ENCODE results near the gene ADAMTS6.

Gene ADAMTS6

GRCh38 chr5:65276178-65276890 lies 205.4 kb downstream of the ADAMTS6 start:
- no peak for DNase-seq

- DNase-seq: no peak
Observed at GRCh38 chr5:65271906-65272305, 209.8 kb downstream of the ADAMTS6 start.

DNA sequence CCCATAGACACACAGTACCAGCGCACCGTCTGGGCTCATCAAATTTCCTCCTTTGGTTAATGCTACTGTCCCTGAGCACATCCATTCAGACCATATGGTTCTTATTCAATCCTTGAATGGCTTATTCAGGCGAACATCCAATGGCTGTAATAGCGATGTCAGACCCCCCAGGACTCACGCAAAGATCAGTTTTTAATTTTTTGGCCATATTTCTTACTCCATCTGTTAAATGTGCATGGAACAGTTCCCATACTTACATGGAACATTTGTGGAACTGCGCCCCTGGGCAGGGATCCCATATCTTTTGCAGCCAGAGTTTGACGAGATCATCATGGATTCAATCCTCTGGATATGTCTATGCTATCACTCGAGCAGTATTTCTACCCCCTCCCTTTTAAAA lies 213.2 kb downstream of the ADAMTS6 start:
- no peak for DNase-seq

- DNase-seq: no peak
Observed at GRCh38 chr5:65264420-65264819, 217.3 kb downstream of the ADAMTS6 start.

GRCh38 chr5:65263321-65263720 lies 218.4 kb downstream of the ADAMTS6 start:
- no peak for DNase-seq

- no peak for DNase-seq
Observed at GRCh38 chr5:65262649-65263059, 219.1 kb downstream of the ADAMTS6 start.

DNA sequence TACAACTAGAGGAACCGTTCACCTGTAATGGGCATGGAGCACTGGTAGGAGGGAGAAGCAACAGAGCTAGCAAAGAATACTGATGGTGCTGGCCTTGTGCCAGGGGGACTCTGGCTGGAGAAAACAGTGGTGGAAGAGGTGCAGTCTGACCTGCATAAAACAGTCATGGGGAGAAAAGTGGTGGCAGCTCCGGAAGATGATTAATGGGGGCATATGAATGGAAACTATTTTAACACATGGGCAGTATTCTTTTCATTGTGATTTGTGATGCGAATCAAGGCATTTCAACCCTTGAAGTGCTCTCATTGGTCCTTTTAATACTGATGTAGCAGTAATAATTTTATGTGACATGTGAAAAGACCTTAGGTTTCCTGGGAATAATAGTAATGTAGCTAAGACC lies 219.6 kb downstream of the ADAMTS6 start:
- no peak for DNase-seq

DNA sequence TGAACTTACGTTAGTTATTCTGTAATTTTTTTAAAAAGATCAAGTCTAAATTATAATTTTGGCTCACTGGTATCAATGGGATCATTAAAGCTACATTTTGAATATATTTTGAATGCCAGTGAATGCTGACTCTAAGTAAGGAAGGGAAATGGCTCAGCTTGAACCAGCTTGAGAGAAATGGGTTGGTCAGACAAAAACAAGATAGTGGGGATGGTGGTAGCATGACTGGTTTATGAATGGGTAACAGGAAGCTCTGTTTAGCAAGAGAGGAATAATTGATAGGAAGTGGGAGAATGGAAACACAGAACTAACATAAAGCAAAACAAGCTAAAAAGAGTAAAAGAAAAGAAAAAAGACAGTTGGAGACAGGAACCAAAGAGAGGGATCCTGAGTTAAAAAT lies 220.2 kb downstream of the ADAMTS6 start:
- DNase-seq: no peak

DNA sequence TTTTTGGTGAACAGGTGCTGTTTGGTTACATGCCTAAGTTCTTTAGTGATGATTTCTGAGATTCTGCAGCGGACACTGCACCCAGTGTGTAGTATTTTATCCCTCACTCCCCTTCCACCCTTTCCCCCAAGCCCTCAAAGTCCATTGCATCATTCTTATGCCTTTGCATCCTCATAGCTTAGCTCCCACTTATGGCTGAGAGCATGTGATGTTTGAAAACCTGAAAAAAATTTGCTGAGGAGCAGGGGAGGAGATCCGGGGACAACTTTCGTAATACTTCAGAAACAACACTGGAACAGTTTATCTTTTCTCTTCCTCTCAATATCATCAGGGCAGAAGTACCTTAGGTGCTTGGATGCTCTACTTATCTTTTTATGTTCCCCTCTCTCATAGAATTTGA lies 226.4 kb downstream of the ADAMTS6 start:
- DNase-seq: no peak

- DNase-seq: no peak
Observed at GRCh38 chr5:65252977-65253376, 228.7 kb downstream of the ADAMTS6 start.

GRCh38 chr5:65248896-65249295 lies 232.8 kb downstream of the ADAMTS6 start:
- no peak for DNase-seq

DNA sequence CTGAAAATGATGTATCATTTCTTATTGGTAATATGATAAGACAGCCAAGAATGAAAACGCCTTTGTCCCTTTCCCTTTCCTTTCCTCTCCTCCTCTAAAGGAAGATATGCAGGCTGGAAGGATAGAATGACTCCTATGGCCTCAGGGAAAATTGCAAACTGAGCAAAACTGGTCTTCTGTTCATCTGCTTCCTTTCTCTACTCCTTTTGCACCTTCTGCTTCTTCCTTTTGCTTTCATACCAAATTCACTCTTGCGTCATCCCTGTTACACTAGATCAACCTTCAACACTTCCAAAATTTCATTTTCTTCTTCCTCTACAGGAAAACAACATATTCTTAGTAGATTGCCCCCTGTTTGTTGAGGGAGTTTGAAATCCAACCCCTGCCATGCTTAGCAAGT lies 234.1 kb downstream of the ADAMTS6 start:
- no peak for DNase-seq

DNA sequence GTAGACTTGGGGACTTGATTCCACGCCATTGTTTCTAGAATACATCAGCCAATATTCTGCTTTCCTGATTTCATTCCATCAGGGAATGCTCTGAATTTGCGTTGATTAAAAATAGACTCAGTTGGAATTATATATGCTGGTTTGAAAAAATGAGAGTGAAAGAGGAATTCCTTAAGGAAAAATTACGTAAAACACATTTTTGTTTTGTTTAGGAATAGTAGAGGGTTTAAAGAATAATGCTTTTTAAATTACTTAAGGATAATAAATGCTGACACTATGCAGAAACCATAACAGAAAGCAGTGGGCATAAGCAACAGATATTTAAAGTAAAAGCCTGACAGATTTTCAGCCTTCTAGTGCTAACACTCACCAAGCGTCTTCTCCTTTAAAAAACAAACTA lies 235.0 kb downstream of the ADAMTS6 start:
- no peak for DNase-seq

DNA sequence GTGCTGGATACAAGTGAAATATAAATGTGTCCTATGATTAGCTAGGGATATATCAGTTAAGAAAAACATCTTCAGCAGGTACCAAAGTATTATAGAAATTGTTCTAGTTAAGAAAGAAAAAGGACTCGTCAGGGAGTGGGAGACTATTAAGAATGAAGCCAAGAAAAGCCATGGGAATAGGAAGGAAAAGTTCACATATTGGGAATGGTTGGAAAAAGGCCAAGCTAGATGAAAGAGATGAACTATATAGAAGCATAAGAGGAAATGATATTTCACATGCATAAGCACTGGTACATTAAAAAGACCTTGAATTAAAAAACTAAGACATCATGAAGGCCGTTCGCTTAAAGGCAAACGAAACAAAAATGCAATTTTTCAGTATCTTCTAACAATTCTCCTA lies 237.7 kb downstream of the ADAMTS6 start:
- DNase-seq: no peak

DNA sequence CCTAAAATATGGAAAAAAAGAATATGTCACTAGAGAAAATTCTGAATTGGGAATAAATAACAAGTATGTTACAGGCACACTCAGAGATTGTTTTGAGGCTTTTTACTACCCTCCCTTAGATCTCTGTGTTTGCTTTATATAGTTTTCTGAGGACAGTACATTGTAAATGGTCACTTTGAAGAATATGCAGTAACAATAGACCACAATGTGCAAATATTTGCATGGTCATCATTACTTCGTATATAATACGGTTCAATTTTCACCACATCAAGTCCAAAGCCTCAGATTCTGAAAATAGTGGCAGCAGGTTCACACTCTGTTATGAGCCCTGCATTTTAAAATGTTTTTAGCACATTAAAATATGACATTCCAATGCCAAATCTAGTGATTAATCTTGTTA lies 238.6 kb downstream of the ADAMTS6 start:
- no peak for DNase-seq

GRCh38 chr5:65229841-65230240 lies 251.9 kb downstream of the ADAMTS6 start:
- no peak for DNase-seq

DNA sequence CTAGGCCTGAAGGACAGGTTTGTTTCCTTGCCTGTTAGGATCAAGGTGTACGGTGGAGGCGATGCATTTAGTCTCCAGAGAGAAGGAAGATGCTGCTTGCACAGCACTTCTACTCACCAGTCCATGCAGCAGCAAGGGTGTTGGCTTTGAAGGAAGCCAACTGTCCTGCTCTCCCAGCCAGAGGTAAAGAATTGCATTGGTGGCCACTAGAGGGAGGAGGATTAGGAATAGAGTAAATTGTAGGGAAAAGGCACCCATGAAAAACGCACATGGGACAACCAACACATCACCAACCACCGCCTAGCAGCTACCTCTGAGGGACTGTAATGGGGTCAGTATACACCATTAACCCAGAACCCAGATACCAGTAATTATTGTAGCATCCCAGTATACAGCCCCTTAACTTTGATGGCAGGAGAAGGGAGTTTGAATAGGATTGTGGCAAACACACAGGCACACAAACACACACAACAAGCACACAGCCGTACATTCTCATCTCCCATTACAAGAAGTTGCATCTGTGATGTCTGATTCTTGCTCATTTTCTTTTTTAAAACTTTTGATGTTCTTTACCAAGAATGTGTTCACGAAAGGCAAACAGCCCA lies 267.7 kb downstream of the ADAMTS6 start:
- DNase-seq: no peak

DNA sequence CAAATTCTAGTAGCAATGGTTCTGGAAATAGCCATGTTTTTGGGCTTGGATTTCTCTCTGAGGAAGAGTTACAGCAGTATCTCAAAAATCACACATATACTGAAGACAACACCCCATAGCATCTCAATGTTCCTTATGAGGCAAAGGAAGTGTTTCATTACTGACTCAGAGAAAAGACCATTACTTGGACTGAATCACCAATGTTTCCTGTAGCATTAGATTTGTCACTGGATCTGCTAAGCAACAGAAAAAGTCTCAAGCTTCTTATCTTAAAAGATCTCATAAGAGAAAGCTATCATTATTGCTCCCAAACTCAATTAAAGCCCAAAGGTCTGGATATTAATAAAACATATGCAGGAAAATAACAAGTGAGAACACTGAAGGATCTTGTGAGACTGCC lies 272.4 kb downstream of the ADAMTS6 start:
- no peak for DNase-seq

DNA sequence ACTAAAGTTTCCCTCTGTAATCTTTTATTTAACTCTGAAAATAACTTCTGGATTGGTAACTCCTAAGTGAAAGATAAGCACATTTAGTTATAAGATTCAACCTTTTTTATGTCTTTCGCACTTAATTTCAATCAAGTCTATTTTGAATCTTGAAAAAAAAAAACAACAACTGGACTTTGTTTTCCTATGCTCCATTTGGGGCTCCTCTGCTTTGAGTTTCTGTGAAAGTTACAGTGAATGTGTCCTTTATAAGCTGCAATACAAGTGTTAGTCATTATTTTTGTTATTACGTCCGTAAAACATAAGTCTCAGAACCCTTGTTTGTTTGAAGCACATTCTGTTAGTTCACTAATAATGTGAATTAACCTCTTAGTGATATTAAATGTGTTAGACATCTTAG lies 276.8 kb downstream of the ADAMTS6 start:
- DNase-seq: no peak

DNA sequence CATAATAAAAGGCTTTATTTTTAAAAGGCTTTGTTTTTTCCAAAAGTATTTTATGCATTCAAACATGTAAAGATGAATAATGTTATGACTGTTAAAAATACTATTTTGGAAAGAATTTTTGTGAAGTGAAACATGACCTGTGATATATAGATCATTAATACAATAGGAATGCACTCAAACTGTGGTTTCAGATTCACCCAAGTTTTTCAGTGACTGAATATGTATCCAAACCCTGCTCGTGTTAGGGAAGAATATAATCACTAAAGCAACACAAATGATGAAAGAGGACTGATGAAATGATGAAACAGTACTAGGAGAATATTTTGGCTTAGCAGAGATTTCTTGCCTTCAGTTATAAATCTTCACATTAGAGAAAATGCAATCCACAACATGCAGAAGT lies 278.0 kb downstream of the ADAMTS6 start:
- no peak for DNase-seq

- no peak for DNase-seq
Observed at GRCh38 chr5:65199993-65200675, 281.6 kb downstream of the ADAMTS6 start.

- DNase-seq: no peak
Observed at GRCh38 chr5:65198456-65199120, 283.1 kb downstream of the ADAMTS6 start.

GRCh38 chr5:65197531-65198455 lies 283.9 kb downstream of the ADAMTS6 start:
- DNase-seq: no peak
